ENCODE data around the gene ZNF571.
A peak's percentile ranks its signal among the peaks of the same experiment; 100 is the strongest.

Gene ZNF571

GRCh38 chr19:37594304-37594981 is at the start of gene ZNF571, which contains the start of gene ZNF540:
Gene ZNF571, minus strand, starts transcription at chr19:37594792. Its CDS starts 8,116 bp downstream, at chr19:37586676.
Gene ZNF540, plus strand, starts transcription at chr19:37594876. Its CDS starts 3,572 bp downstream, at chr19:37598448.
- DNase-seq (ENCODE audit: low read depth in 3 of 3): peak; percentile 81 to 90 (median 89)

DNA sequence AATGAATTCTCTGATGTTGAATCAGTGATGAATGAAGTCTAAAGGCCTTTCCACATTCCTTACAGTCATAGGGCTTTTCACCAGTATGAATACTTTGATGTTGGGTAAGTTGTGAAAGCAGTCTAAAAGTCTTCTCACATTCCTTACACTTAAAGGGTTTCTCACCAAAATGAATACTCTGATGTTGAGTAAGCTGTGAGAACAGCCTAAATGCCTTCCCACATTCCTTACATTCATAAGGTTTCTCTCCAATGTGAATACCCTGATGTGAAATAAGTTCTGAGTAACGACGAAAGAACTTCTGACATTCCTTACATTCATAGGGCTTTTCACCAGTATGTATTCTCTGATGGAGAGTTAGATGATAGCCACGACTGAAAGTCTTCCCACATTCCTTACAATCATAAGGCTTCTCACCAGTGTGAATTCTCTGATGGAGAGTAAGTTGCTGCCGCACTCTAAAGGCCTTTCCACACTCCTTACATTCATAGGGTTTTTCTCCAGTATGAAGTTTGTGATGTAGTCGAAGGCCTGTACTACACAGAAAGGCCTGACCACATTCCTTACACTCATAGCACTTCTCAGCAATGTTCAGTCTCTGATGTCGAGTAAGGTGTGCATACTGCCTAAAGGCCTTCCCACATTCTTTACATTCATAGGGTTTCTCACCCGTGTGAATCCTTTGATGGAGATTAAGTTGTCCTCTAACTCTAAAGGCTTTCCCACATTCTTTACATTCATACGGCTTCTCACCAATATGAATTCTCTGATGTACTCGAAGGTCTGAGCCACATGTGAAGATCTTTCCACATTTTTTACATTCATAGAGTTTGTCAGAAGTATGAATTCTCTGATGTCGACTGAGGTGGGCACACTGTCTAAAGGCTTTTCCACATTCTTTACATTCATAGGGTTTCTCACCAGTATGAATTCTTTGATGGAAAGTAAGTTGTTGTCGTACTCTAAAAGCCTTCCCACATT is 40.8 kb upstream of the ZNF571 start:
- no peak for DNase-seq (ENCODE audit: low read depth in 3 of 3)

- peak in 2 of 3 donors; percentile 14 to 19 for DNase-seq (ENCODE audit: low read depth in 3 of 3)
These were observed 390 bp upstream of the ZNF571 start for GRCh38 chr19:37594982-37595382.

GRCh38 chr19:37593996-37594303 is 642 bp downstream of the ZNF571 start:
- DNase-seq (ENCODE audit: low read depth in 3 of 3): no peak

DNA sequence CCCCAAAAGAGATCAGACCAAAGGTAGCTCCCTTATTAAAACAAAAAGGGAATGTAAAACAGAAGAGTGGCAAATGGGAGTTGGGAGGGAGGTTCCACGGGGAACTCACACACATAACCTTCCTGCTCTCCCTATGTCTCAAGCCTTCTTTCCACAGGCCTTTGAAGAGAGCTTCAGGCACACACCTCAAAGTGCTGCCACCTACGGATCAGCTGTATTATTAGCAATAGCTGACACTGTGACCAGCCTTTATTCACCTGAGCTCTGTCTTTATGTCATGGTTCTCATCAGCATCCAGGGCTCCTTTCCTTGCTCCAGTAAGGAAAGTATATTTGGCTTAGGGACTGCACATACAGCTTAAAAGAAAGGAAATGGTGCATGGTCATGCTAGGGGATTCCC is 11.3 kb downstream of the ZNF571 start:
- DNase-seq (ENCODE audit: low read depth in 3 of 3): no peak

DNA sequence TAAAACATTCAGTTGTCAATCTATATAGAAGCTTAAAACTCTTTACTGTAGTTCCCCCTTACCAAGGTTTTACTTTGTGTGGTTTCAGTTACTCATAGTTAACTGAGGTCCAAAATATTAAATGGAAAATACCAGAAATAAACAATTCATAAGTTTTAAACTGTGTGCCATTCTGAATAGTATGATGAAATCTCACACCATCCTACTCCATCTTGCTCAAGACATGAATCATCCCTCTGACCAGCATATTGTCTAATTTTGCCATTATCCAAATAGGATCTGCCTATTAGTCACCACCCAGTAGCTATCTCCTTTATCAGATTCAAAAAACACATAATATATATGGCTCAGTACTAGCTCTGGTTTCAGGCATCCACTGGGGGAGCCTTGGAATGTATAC is 22.4 kb downstream of the ZNF571 start:
- DNase-seq (ENCODE audit: low read depth in 3 of 3): no peak

DNA sequence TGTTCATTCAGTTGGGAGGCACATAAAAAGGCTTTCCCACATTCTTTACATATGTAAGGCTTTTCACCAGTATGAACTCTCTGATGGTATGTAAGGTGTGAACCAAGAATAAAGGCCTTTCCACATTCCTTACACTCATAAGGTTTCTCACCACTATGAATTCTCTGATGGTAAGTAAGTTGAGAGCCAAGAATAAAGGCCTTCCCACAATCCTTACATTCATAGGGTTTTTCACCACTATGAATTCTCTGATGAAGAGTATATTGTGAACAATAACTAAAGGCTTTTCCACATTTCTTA is 29.3 kb downstream of the ZNF571 start:
- DNase-seq (ENCODE audit: low read depth in 3 of 3): no peak

GRCh38 chr19:37564624-37565369 is 29.8 kb downstream of the ZNF571 start:
- no peak for DNase-seq (ENCODE audit: low read depth in 3 of 3)

DNA sequence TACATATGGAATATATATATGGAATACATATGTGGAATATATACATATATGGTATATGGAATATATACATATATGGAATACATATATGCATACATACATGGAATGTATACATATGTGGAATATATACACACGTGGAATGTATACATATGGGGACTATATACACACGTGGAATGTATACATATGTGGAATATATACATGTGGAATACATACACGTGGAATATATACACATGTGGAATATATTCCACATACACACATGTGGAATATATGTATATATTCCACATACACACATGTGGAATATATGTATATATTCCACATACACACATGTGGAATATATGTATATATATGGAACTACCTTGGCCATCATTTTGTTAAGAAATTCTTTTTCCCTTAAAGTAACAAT is 31.1 kb downstream of the ZNF571 start:
- DNase-seq (ENCODE audit: low read depth in 3 of 3): no peak

GRCh38 chr19:37551129-37551993 is 43.2 kb downstream of the ZNF571 start:
- DNase-seq (ENCODE audit: low read depth in 3 of 3): peak in 2 of 3 donors; percentile 31 to 58

DNA sequence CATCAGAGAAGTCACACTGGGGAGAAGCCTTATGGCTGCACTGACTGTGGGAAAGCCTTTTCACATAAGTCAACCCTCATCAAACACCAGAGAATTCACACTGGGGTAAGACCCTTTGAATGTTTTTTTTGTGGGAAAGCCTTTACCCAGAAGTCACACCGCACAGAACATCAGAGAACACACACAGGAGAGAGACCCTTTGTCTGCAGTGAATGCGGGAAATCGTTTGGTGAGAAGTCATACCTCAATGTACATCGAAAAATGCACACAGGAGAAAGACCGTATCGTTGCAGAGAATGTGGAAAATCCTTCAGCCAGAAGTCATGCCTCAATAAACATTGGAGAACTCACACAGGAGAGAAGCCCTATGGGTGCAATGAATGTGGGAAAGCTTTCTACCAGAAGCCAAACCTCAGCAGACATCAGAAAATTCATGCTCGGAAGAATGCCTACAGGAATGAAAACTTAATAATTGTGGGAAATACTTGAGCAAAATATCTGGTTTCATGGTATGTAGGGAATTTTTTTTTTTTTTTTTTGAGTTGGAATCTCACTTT is 57.1 kb downstream of the ZNF571 start:
- DNase-seq (ENCODE audit: low read depth in 3 of 3): no peak

DNA sequence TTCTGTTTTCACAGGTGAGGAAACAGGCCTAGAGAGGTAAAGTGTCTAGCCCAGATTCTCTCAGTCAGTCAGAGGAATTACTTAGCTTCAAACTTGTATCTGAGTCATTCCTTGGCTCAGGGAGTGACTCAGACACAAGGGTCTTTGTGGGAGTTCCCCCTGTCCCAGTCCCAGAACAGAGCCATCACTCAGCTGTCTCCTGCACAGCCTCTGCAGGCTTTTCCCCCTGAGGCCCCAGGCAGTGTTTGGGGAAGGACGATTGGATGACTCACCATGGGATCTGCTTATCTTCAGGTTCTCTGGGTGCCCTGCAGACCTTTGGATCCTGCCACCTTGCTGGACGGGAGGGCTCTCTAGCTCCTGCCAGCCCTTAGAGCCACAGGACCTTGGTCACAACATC is 74.7 kb downstream of the ZNF571 start:
- no peak for DNase-seq (ENCODE audit: low read depth in 3 of 3)

All from stimulated activated CD4-positive, alpha-beta T cell treated with anti-CD3 and anti-CD28 coated beads, TNF-alpha, amount 100 ng/mL, for 48 hours (primary cell).